ENCODE measurements around the gene KRT39. TPM values are rescaled to one million over a fixed set of nuclear protein-coding genes. Genes with fewer than 3 reads are reported as not detected.

The KRT39 gene
- total RNA-seq = not detected in 2 replicates

GRCh38 chr17:40966848-40967247 lies at the start of gene KRT39:
Gene KRT39, minus strand, starts transcription at chr17:40966948. Its CDS starts 92 bp downstream, at chr17:40966856.

GRCh38 chr17:41008811-41009210 lies 42.1 kb upstream of the KRT39 start, which contains the start of gene KRTAP3-1:
Gene KRTAP3-1, minus strand, starts transcription at chr17:41009128. Its CDS starts 54 bp downstream, at chr17:41009074.

GRCh38 chr17:40999563-40999962 lies 32.8 kb upstream of the KRT39 start, which contains the start of gene KRTAP3-2:
Gene KRTAP3-2, minus strand, starts transcription at chr17:40999906. Its CDS starts 53 bp downstream, at chr17:40999853.

GRCh38 chr17:40993839-40994238 lies 27.1 kb upstream of the KRT39 start, which contains the start of gene KRTAP3-3:
Gene KRTAP3-3, minus strand, starts transcription at chr17:40994164. Its CDS starts 67 bp downstream, at chr17:40994097.

GRCh38 chr17:40984226-40984625 lies 17.5 kb upstream of the KRT39 start, which contains the start of gene KRT40:
Gene KRT40, minus strand, starts transcription at chr17:40984326. Its CDS starts 53 bp downstream, at chr17:40984273.

GRCh38 chr17:40937384-40937819 lies 29.3 kb downstream of the KRT39 start, which contains the start of gene KRT23:
Gene KRT23, minus strand, starts transcription at chr17:40937646. Its CDS starts 1,043 bp downstream, at chr17:40936603.

Small RNA genes within 50 kb of the gene (small RNA-seq; reads per million reads assigned to genes)
- not detected for gene KRTAP3-4P

Other genes starting within 250 kb of the KRT39 start
- not detected in 2 replicates for gene KRT25, start 211.6 kb downstream of the KRT39 start, total RNA-seq
- not detected in 2 replicates for gene KRT26, start 194.7 kb downstream of the KRT39 start, total RNA-seq
- not detected in 2 replicates for gene KRT27, start 184.4 kb downstream of the KRT39 start, total RNA-seq
- not detected in 2 replicates for gene KRT28, start 167.0 kb downstream of the KRT39 start, total RNA-seq
- gene KRT10, start 144.3 kb downstream of the KRT39 start, total RNA-seq = 0.98 and 5.4 TPM in 2 replicates
- gene KRT12, start 99.7 kb downstream of the KRT39 start, total RNA-seq = not detected in 2 replicates
- gene KRT20, start 81.7 kb downstream of the KRT39 start, total RNA-seq = not detected in 2 replicates
- gene KRT23, start 29.3 kb downstream of the KRT39 start, total RNA-seq = not detected in 2 replicates
- gene KRT40, start 17.4 kb upstream of the KRT39 start, total RNA-seq = not detected in 2 replicates
- gene KRTAP3-3, start 27.2 kb upstream of the KRT39 start, total RNA-seq = not detected in 2 replicates
- not detected in 2 replicates for gene KRTAP3-2, start 33.0 kb upstream of the KRT39 start, total RNA-seq
- gene KRTAP3-1, start 42.2 kb upstream of the KRT39 start, total RNA-seq = not detected in 2 replicates
- gene KRTAP1-5, start 60.3 kb upstream of the KRT39 start, total RNA-seq = not detected in 2 replicates
- gene KRTAP1-4, start 63.2 kb upstream of the KRT39 start, total RNA-seq = not detected in 2 replicates
- gene KRTAP1-3, start 67.9 kb upstream of the KRT39 start, total RNA-seq = not detected in 2 replicates
- gene KRTAP1-1, start 74.5 kb upstream of the KRT39 start, total RNA-seq = not detected in 2 replicates
- gene KRTAP2-1, start 80.4 kb upstream of the KRT39 start, total RNA-seq = not detected in 2 replicates
- not detected in 2 replicates for gene KRTAP2-2, start 88.3 kb upstream of the KRT39 start, total RNA-seq
- not detected in 2 replicates for gene KRTAP2-3, start 93.2 kb upstream of the KRT39 start, total RNA-seq
- not detected in 2 replicates for gene KRTAP2-4, start 98.9 kb upstream of the KRT39 start, total RNA-seq
- gene KRTAP4-7, start 117.2 kb upstream of the KRT39 start, total RNA-seq = not detected in 2 replicates
- not detected in 2 replicates for gene KRTAP4-8, start 131.2 kb upstream of the KRT39 start, total RNA-seq
- not detected in 2 replicates for gene KRTAP4-16, start 135.3 kb upstream of the KRT39 start, total RNA-seq
- gene KRTAP4-9, start 138.4 kb upstream of the KRT39 start, total RNA-seq = not detected in 2 replicates
- not detected in 2 replicates for gene KRTAP4-11, start 151.4 kb upstream of the KRT39 start, total RNA-seq
- gene KRTAP4-12, start 157.2 kb upstream of the KRT39 start, total RNA-seq = not detected in 2 replicates
- not detected in 2 replicates for gene KRTAP4-6, start 173.6 kb upstream of the KRT39 start, total RNA-seq
- gene KRTAP4-5, start 182.9 kb upstream of the KRT39 start, total RNA-seq = not detected in 2 replicates
- gene KRTAP4-4, start 193.8 kb upstream of the KRT39 start, total RNA-seq = not detected in 2 replicates
- gene KRTAP4-3, start 201.3 kb upstream of the KRT39 start, total RNA-seq = not detected in 2 replicates
- not detected in 2 replicates for gene KRTAP4-2, start 211.3 kb upstream of the KRT39 start, total RNA-seq
- gene KRTAP4-1, start 218.0 kb upstream of the KRT39 start, total RNA-seq = not detected in 2 replicates
- gene KRTAP9-1, start 222.9 kb upstream of the KRT39 start, total RNA-seq = not detected in 2 replicates